ENCODE results near the gene CSNK1G3. TPM values are rescaled to one million over a fixed set of nuclear protein-coding genes. Genes with fewer than 3 reads are reported as not detected.
A peak's percentile ranks its signal among the peaks of the same experiment; 100 is the strongest.

CSNK1G3 gene
- polyA plus RNA-seq, 2 of the 4 experiments (the other 2 are of a cell fraction), result 24.0 to 50.9 TPM

- ChIA-PET CTCF (no interaction called here), POLR2A (interaction anchor here (1.2 kb wide), 1 partner anchor 120 kb away, joined by 4 read pairs; the partner anchor contains the start of gene CEP120)
- 96% methylated on average over 3 of the region's 3 CpGs for WGBS (ENCODE audit: missing lambda C conversion rate)
- Histone ChIP-seq H3K9me3 (no peaks in the 10 kb centered on the region), H3K4me1 (no peaks in the 10 kb centered on the region), H3K4me2 (no peak overlapping the region), H3K27ac (no peak overlapping the region), H3K4me3 (no peak overlapping the region)
- no peak for TF ChIP-seq E2F6 (IDR thresholded peaks at IDR 0.05; ENCODE audit: borderline replicate concordance, low read depth)
- TF ChIP-seq POLR2AphosphoS2 (conservative IDR thresholded peaks at IDR 0.05; ENCODE audit: low read length), result no peak
- no peak for TF ChIP-seq EHF (CRISPR knock-in tag; IDR thresholded peaks at IDR 0.05)
- no peak for DNase-seq (ENCODE audit: low read depth in 1 of 2, low spot score in 1 of 2)
- no peak for FAIRE-seq
- ATAC-seq, result no peak
These were observed 31.5 kb downstream of the CSNK1G3 start for GRCh38 chr5:123543438-123543837.

GRCh38 chr5:123545506-123545905 lies 33.5 kb downstream of the CSNK1G3 start:
- Histone ChIP-seq H3K4me2 (no peak overlapping the region), H3K27ac (no peak overlapping the region), H3K9me3 (no peaks in the 10 kb centered on the region), H3K4me3 (no peak overlapping the region), H3K4me1 (no peaks in the 10 kb centered on the region)
- FAIRE-seq (no peak), ATAC-seq (0 out of 6 replicates have a peak, but pooled peaks of 1 of the 2 experiments have one; percentile 26), DNase-seq (ENCODE audit: low read depth in 1 of 2, low spot score in 1 of 2) (peak; percentile 6 to 38)
- POLR2A ChIA-PET, result no interaction called here
- no peak for TF ChIP-seq PBX3 (IDR thresholded peaks at IDR 0.05)
- peak; percentile 21 to 42; a peak in 1 of 5 replicates for TF ChIP-seq RAD21 (conservative IDR thresholded peaks at IDR 0.05 in 1 of 2, IDR thresholded peaks at IDR 0.05 in 1 of 2)
- no peak for TF ChIP-seq JUN (IDR thresholded peaks at IDR 0.05)
- no peak for TF ChIP-seq SMC3 (IDR thresholded peaks at IDR 0.05)
- no peak for TF ChIP-seq FOSL2 (IDR thresholded peaks at IDR 0.05)
- TF ChIP-seq FOSL2 (CRISPR knock-in tag; IDR thresholded peaks at IDR 0.05), result no peak
- no peak for TF ChIP-seq SREBF2 (IDR thresholded peaks at IDR 0.05)
- TF ChIP-seq CTCF (IDR thresholded peaks at IDR 0.05), result peak; percentile 19; the same call in 1 of the 3 replicates
- no peak for TF ChIP-seq EP300 (IDR thresholded peaks at IDR 0.05)
- TF ChIP-seq CBX2 (IDR thresholded peaks at IDR 0.05; ENCODE audit: borderline replicate concordance, low read depth), result no peak
- no peak for TF ChIP-seq MYC (IDR thresholded peaks at IDR 0.05; ENCODE audit: borderline replicate concordance, low read length)
- WGBS (ENCODE audit: missing lambda C conversion rate), result 92% methylated on average over 7 of the region's 7 CpGs
- CTCF ChIA-PET, result interaction anchor here (0.7 kb wide), 1 partner anchor 122 kb away, joined by 4 read pairs; no protein-coding TSS in a partner anchor

- Histone ChIP-seq H3K4me3 (no peak overlapping the region), H3K4me2 (no peak overlapping the region), H3K9me3 (no peaks in the 10 kb centered on the region), H3K27ac (no peak overlapping the region), H3K4me1 (no peaks in the 10 kb centered on the region)
- DNase-seq (ENCODE audit: low read depth in 1 of 2, low spot score in 1 of 2), result no peak
- ChIA-PET POLR2A (no interaction called here), CTCF (no interaction called here)
- ATAC-seq, result no peak
- WGBS (ENCODE audit: missing lambda C conversion rate), result 90% methylated on average over 1 of the region's 1 CpG
- FAIRE-seq, result no peak
- no peak for TF ChIP-seq NR3C1 (IDR thresholded peaks at IDR 0.05)
- TF ChIP-seq HMGXB4 (CRISPR knock-in tag; IDR thresholded peaks at IDR 0.05; ENCODE audit: borderline replicate concordance), result no peak
- TF ChIP-seq MYC (IDR thresholded peaks at IDR 0.05; ENCODE audit: borderline replicate concordance, low read length), result no peak
- TF ChIP-seq E2F6 (IDR thresholded peaks at IDR 0.05; ENCODE audit: borderline replicate concordance, low read depth), result no peak
- no peak for TF ChIP-seq HOXA7 (CRISPR knock-in tag; IDR thresholded peaks at IDR 0.05)
- TF ChIP-seq RAD21 (conservative IDR thresholded peaks at IDR 0.05 in 1 of 2, IDR thresholded peaks at IDR 0.05 in 1 of 2), result no peak
- TF ChIP-seq TFCP2L1 (CRISPR knock-in tag; IDR thresholded peaks at IDR 0.05), result no peak
- TF ChIP-seq ZSCAN20 (CRISPR knock-in tag; IDR thresholded peaks at IDR 0.05), result no peak
- TF ChIP-seq CBX8 (IDR thresholded peaks at IDR 0.05), result no peak
- TF ChIP-seq NFE2L2 (conservative IDR thresholded peaks at IDR 0.05; ENCODE audit: low read length), result no peak
- no peak for TF ChIP-seq EP300 (IDR thresholded peaks at IDR 0.05)
- no peak for TF ChIP-seq KDM5A (IDR thresholded peaks at IDR 0.05)
- no peak for TF ChIP-seq REST (IDR thresholded peaks at IDR 0.05)
- no peak for TF ChIP-seq CHD2 (IDR thresholded peaks at IDR 0.05; ENCODE audit: low read length, partially characterized antibody)
- no peak for TF ChIP-seq HEYL (CRISPR knock-in tag; IDR thresholded peaks at IDR 0.05)
These were observed 34.7 kb downstream of the CSNK1G3 start for GRCh38 chr5:123546657-123547056.

Measured in A549 (cell line).